Neuronal stem cell (in vitro differentiated cells): ENCODE data around the gene SAFB2.

ENCODE experiments used
- DNase-seq: peaks from one replicate; pipeline ENCODE4 v3.0.0-alpha.2; 2013; ENCODE audit warnings: low spot score
- H2AFZ ChIP-seq: one replicate; pipeline ENCODE4 v1.6.1; 2013; ENCODE audit warnings: mild to moderate bottlenecking, low read length, inconsistent platforms
- H2AK5ac ChIP-seq: 2 replicates; pipeline ENCODE4 v1.6.1; 2013; ENCODE audit warnings: low read depth, mild to moderate bottlenecking, inconsistent platforms, low read length, moderate library complexity, mixed read lengths
- H2BK120ac ChIP-seq: 2 replicates; pipeline ENCODE4 v1.6.1; 2013; ENCODE audit warnings: low read depth, mild to moderate bottlenecking, inconsistent platforms, low read length, moderate library complexity, mixed read lengths
- H2BK12ac ChIP-seq: one replicate; pipeline ENCODE4 v1.6.1; 2013; ENCODE audit warnings: low read length, inconsistent platforms
- H2BK15ac ChIP-seq: 2 replicates; pipeline ENCODE4 v1.6.1; 2013; ENCODE audit warnings: mild to moderate bottlenecking, low read length, inconsistent platforms, mixed read lengths
- H2BK5ac ChIP-seq: one replicate; pipeline ENCODE4 v1.6.1; 2013; ENCODE audit warnings: inconsistent platforms, mild to moderate bottlenecking, low read length, moderate library complexity
- H3K14ac ChIP-seq: one replicate; pipeline ENCODE4 v1.6.1; 2013; ENCODE audit warnings: low read length, inconsistent platforms
- H3K18ac ChIP-seq: 2 replicates; pipeline ENCODE4 v1.6.1; 2013; ENCODE audit warnings: low read length, inconsistent platforms
- H3K23ac ChIP-seq: 2 replicates; pipeline ENCODE4 v1.6.1; 2013; ENCODE audit warnings: low read depth, mild to moderate bottlenecking, mixed read lengths, low read length, inconsistent platforms; ENCODE audit not compliant: poor library complexity
- H3K27ac ChIP-seq: replicated peaks from 3 replicates; pipeline ENCODE4 v1.5.1; 2013; ENCODE audit warnings: low read length, inconsistent platforms
- H3K27me3 ChIP-seq, 3 experiments: 2 replicates each; pipeline ENCODE4 v1.6.1; 2013; ENCODE audit warnings: low read length in 3 of 3, mild to moderate bottlenecking in 2 of 3, inconsistent platforms in 1 of 3, low read depth in 1 of 3, mixed read lengths in 1 of 3, moderate library complexity in 1 of 3; ENCODE audit not compliant: control insufficient read depth in 3 of 3, insufficient read depth in 3 of 3
- H3K36me3 ChIP-seq, 2 donors: replicated peaks in 1 of 2; 2 replicates each; pipeline ENCODE4 v1.6.1; 2013; ENCODE audit warnings: low read length in 2 of 2; ENCODE audit not compliant: control insufficient read depth in 2 of 2, insufficient read depth in 2 of 2
- H3K4ac ChIP-seq: 2 replicates; pipeline ENCODE4 v1.6.1; 2013; ENCODE audit warnings: inconsistent platforms, mild to moderate bottlenecking, low read length, moderate library complexity
- H3K4me1 ChIP-seq, 2 donors: 1 replicate in 1 of 2; 2 replicates in 1 of 2; pipeline ENCODE4 v1.6.1; 2013; ENCODE audit warnings: low read length in 2 of 2, low read depth in 1 of 2; ENCODE audit not compliant: control insufficient read depth in 2 of 2, insufficient read depth in 1 of 2
- H3K4me2 ChIP-seq: one replicate; pipeline ENCODE4 v1.6.1; 2013; ENCODE audit warnings: mild to moderate bottlenecking, low read length, inconsistent platforms; ENCODE audit not compliant: insufficient read depth, poor library complexity, severe bottlenecking
- H3K4me3 ChIP-seq, 2 donors: 2 replicates each; pipeline ENCODE4 v1.5.1; 2013; ENCODE audit warnings: low read length in 2 of 2, mild to moderate bottlenecking in 2 of 2, inconsistent platforms in 1 of 2, moderate library complexity in 1 of 2
- H3K79me1 ChIP-seq: one replicate; pipeline ENCODE4 v1.6.1; 2013; ENCODE audit warnings: low read depth, mild to moderate bottlenecking, inconsistent platforms, low read length, moderate library complexity
- H3K9ac ChIP-seq: one replicate; pipeline ENCODE4 v1.6.1; 2013; ENCODE audit warnings: mild to moderate bottlenecking, low read depth, low read length, inconsistent platforms; ENCODE audit not compliant: poor library complexity
- H3K9me3 ChIP-seq, 2 donors: replicated peaks in 1 of 2; 2 replicates each; pipeline versions ENCODE3 to v1.6.1; 2013; ENCODE audit warnings: low read length in 2 of 2, mild to moderate bottlenecking in 2 of 2, inconsistent platforms in 1 of 2, low read depth in 1 of 2, mixed read lengths in 1 of 2, moderate library complexity in 1 of 2; ENCODE audit not compliant: control insufficient read depth in 2 of 2, insufficient read depth in 1 of 2
- H4K8ac ChIP-seq: one replicate; pipeline ENCODE4 v1.6.1; 2013; ENCODE audit warnings: low read depth, mild to moderate bottlenecking, inconsistent platforms, low read length, moderate library complexity
- H4K91ac ChIP-seq: one replicate; pipeline ENCODE4 v1.6.1; 2013; ENCODE audit warnings: low read length, low read depth, mild to moderate bottlenecking, inconsistent platforms; ENCODE audit not compliant: poor library complexity
- WGBS, 2 donors: extraction: QIAGEN DNeasy Blood & Tissue Kit; methylation state at CpG; one replicate each; pipeline ENCODE4 v1.1.7; 2013; ENCODE audit warnings: missing lambda C conversion rate in 2 of 2, mixed read lengths in 1 of 2; ENCODE audit not compliant: insufficient read length in 2 of 2, insufficient replicate concordance in 1 of 2; ENCODE audit errors: extremely low coverage in 2 of 2; 5-methylcytosine and 5-hydroxymethylcytosine counted together

The SAFB2 gene

DNA sequence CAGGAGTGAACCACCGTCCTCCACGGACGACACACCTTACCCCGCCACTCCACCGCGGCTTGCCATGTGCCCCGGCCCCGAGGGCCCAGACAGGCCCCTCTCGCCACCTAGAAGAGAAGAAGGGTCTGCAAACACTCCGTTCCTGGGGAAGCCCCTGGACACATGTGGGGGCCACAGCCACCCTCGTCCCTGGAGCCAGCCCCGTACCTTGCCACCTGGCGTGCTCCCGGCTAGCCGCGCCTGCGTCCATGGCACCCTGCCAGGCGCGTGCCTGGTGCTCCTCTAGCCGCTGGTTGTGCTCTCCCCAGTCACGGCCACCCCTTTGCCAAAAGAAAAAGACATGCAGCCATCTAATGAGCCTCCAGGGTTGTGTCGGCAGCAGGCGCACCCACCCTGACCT, 34.9 kb downstream of the SAFB2 start:
- Histone ChIP-seq H2BK120ac (no peak overlapping the region), H4K91ac (no peak overlapping the region), H3K9me3 (no peaks in the 10 kb centered on the region), H2AFZ (no peak overlapping the region), H3K4ac (no peak overlapping the region), H3K79me1 (peaks cover 1% of the 10 kb centered on the region), H3K14ac (no peak overlapping the region), H3K4me3 (no peak overlapping the region), H3K4me1 (peaks cover 13 to 15% of the 10 kb centered on the region in 2 donors), H3K18ac (no peak overlapping the region), H3K4me2 (no peak overlapping the region), H3K9ac (no peak overlapping the region), H2AK5ac (peak overlapping the region; percentile 56), H3K27me3 (no peaks in the 10 kb centered on the region), H3K36me3 (peaks cover 36 to 78% of the 10 kb centered on the region in 2 donors), H4K8ac (no peak overlapping the region), H2BK12ac (no peak overlapping the region), H2BK5ac (peak overlapping the region; percentile 57), H2BK15ac (no peak overlapping the region), H3K27ac (no peak overlapping the region), H3K23ac (peak overlapping the region; percentile 27)
- no CpG with 5 or more reads among the region's 23 CpGs for WGBS, 2 donors
- no peak for DNase-seq

- WGBS, 2 donors, result no CpG with 5 or more reads among the region's 16 CpGs
Measured at GRCh38 chr19:5587071-5587455, 35.5 kb downstream of the SAFB2 start.

DNA sequence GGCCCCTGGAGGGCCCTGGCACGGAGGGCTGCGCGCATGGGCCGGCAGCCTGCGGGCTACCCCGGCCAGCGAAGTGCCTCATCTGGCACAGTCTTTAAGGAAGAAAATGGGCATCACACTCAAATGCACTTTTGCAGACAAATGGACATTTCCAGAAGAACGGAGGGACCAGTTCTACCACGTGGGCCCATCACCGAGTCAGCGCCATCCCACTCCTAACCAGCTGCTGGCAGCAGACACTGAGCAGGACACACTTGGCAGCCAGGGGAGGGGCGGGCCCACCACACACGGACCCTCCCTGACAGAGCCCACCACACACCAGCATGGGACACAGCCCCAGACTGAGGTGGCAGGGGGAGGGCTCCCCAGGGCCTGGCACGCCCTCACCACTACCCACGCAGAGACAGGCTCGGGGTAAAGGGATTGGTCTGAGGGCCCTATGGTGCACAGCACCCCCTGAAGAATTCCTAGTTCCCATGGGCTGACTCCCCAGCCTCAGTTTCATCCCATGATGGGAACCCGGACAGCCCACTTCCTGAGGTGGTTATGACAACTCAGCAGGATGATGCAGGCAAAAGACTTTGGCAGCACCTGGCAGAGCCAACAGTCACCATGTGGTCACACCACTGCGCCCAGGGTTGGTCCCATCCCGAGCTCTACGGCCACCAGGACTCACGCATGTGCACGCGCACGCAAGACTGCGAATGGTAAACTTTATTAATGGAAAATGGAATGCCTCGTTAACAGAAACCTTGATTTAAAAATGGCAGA, 36.1 kb downstream of the SAFB2 start:
- Histone ChIP-seq H3K9me3 (no peaks in the 10 kb centered on the region), H4K91ac (no peak overlapping the region), H4K8ac (no peak overlapping the region), H2AFZ (no peak overlapping the region), H3K27me3 (no peaks in the 10 kb centered on the region), H3K18ac (peak overlapping the region; percentile 93), H2BK15ac (peak overlapping the region; percentile 37), H3K9ac (peak overlapping the region; percentile 83), H3K4ac (peak overlapping the region; percentile 19), H3K14ac (peak overlapping the region; percentile 95), H3K4me3 (peak overlapping the region in 1 of 2 donors; percentile 21), H2BK120ac (no peak overlapping the region), H2BK12ac (peak overlapping the region; percentile 92), H3K79me1 (peaks cover 1% of the 10 kb centered on the region), H3K27ac (peak overlapping the region; percentile 85), H3K4me2 (peak overlapping the region; percentile 41), H3K4me1 (peaks cover 13 to 15% of the 10 kb centered on the region in 2 donors), H3K36me3 (peaks cover 26 to 75% of the 10 kb centered on the region in 2 donors), H2AK5ac (peak overlapping the region; percentile 61), H2BK5ac (peak overlapping the region; percentile 59), H3K23ac (peak overlapping the region; percentile 76)
- DNase-seq, result no peak
- no CpG with 5 or more reads among the region's 26 CpGs for WGBS, 2 donors

More at GRCh38 chr19:5587071-5587455, 35.5 kb downstream of the SAFB2 start:
- Histone ChIP-seq H3K18ac (no peak overlapping the region), H3K27me3 (no peaks in the 10 kb centered on the region), H3K9me3 (no peaks in the 10 kb centered on the region), H3K4me1 (peaks cover 13 to 15% of the 10 kb centered on the region in 2 donors), H3K9ac (no peak overlapping the region), H3K14ac (no peak overlapping the region), H2BK5ac (peak overlapping the region; percentile 57), H3K4me3 (no peak overlapping the region), H2BK12ac (no peak overlapping the region), H2BK120ac (no peak overlapping the region), H3K23ac (no peak overlapping the region), H3K36me3 (peaks cover 32 to 78% of the 10 kb centered on the region in 2 donors), H2AK5ac (no peak overlapping the region), H4K91ac (no peak overlapping the region), H2BK15ac (no peak overlapping the region), H3K27ac (no peak overlapping the region), H2AFZ (no peak overlapping the region), H4K8ac (no peak overlapping the region), H3K79me1 (peaks cover 1% of the 10 kb centered on the region), H3K4me2 (no peak overlapping the region), H3K4ac (no peak overlapping the region)
- no peak for DNase-seq

GRCh38 chr19:5585461-5586299, 36.9 kb downstream of the SAFB2 start:
- H3K4ac ChIP-seq, result no peak overlapping the region
- no peak overlapping the region for H2BK15ac ChIP-seq
- H3K18ac ChIP-seq, result peak overlapping the region; percentile 93
- H3K36me3 ChIP-seq, result peaks cover 26 to 71% of the 10 kb centered on the region in 2 donors
- H4K91ac ChIP-seq, result no peak overlapping the region
- H2AK5ac ChIP-seq, result peak overlapping the region; percentile 61
- H3K9me3 ChIP-seq, result no peaks in the 10 kb centered on the region
- peak overlapping the region; percentile 61 for H3K9ac ChIP-seq
- peak overlapping the region; percentile 54 for H2AFZ ChIP-seq
- H3K4me2 ChIP-seq, result peak overlapping the region; percentile 41
- peak; percentile 43 for DNase-seq
- H4K8ac ChIP-seq, result no peak overlapping the region
- H2BK5ac ChIP-seq, result peak overlapping the region; percentile 59
- peak overlapping the region; percentile 85 for H3K27ac ChIP-seq
- peak overlapping the region in 1 of 2 donors; percentile 21 for H3K4me3 ChIP-seq
- peak overlapping the region; percentile 92 for H2BK12ac ChIP-seq
- no peaks in the 10 kb centered on the region for H3K27me3 ChIP-seq
- H2BK120ac ChIP-seq, result no peak overlapping the region
- no peak overlapping the region for H3K14ac ChIP-seq
- H3K79me1 ChIP-seq, result peaks cover 1% of the 10 kb centered on the region
- H3K4me1 ChIP-seq, result peaks cover 13 to 15% of the 10 kb centered on the region in 2 donors
- H3K23ac ChIP-seq, result peak overlapping the region; percentile 76
- WGBS, 2 donors, result no CpG with 5 or more reads among the region's 29 CpGs
